ENCODE results near the gene BRD7.
A peak's percentile ranks its signal among the peaks of the same experiment; 100 is the strongest.

BRD7 gene
- total RNA-seq: 111 reads per million, percentile 84 among the genes with 10 or more reads in this experiment

GRCh38 chr16:50368410-50369132 lies at the start of gene BRD7:
BRD7 (minus strand) TSS chr16:50368988; CDS start chr16:50368774, 214 bp downstream.
- peak; percentile 54 for DNase-seq

- no peak for DNase-seq
These were observed 47.6 kb upstream of the BRD7 start for GRCh38 chr16:50416388-50416787.

- DNase-seq: no peak
These were observed 45.4 kb upstream of the BRD7 start for GRCh38 chr16:50414152-50414551.

- no peak for DNase-seq
These were observed 42.2 kb upstream of the BRD7 start for GRCh38 chr16:50411034-50411433.

GRCh38 chr16:50408001-50408561 lies 39.3 kb upstream of the BRD7 start:
- no peak for DNase-seq

- DNase-seq: no peak
These were observed 38.6 kb upstream of the BRD7 start for GRCh38 chr16:50407351-50407750.

GRCh38 chr16:50403491-50403890 lies 34.7 kb upstream of the BRD7 start:
- DNase-seq: no peak

GRCh38 chr16:50402298-50402895 lies 33.6 kb upstream of the BRD7 start:
- DNase-seq: no peak

GRCh38 chr16:50401355-50401754 lies 32.6 kb upstream of the BRD7 start:
- no peak for DNase-seq

- no peak for DNase-seq
These were observed 32.2 kb upstream of the BRD7 start for GRCh38 chr16:50400967-50401348.

- no peak for DNase-seq
These were observed 31.7 kb upstream of the BRD7 start for GRCh38 chr16:50400312-50400966.

GRCh38 chr16:50399411-50399810 lies 30.6 kb upstream of the BRD7 start:
- no peak for DNase-seq

- DNase-seq: no peak
These were observed 29.5 kb upstream of the BRD7 start for GRCh38 chr16:50398336-50398735.

GRCh38 chr16:50396761-50397535 lies 28.2 kb upstream of the BRD7 start:
- DNase-seq: no peak

- no peak for DNase-seq
These were observed 27.2 kb upstream of the BRD7 start for GRCh38 chr16:50395763-50396710.

GRCh38 chr16:50393858-50394802 lies 25.3 kb upstream of the BRD7 start:
- DNase-seq: no peak

GRCh38 chr16:50393416-50393815 lies 24.6 kb upstream of the BRD7 start:
- DNase-seq: no peak

- DNase-seq: no peak
These were observed 22.3 kb upstream of the BRD7 start for GRCh38 chr16:50390914-50391716.

GRCh38 chr16:50390371-50390771 lies 21.6 kb upstream of the BRD7 start:
- DNase-seq: no peak

GRCh38 chr16:50389900-50390299 lies 21.1 kb upstream of the BRD7 start:
- no peak for DNase-seq

Data from effector CD4-positive, alpha-beta T cell (primary cell).